D721Med (cell line): Measurements from ENCODE around the gene MICAL2.
A peak's percentile ranks its signal among the peaks of the same experiment; 100 is the strongest.

ENCODE experiments used
- DNase-seq: peaks from one replicate; pipeline ENCODE4 v3.0.0; 2011; ENCODE audit warnings: low spot score; ENCODE audit not compliant: insufficient read length
- FAIRE-seq: peaks from 2 replicates; lab custom pipeline; 2011; peaks lifted over from hg19 to GRCh38; lab: Jason Lieb, UNC
- TF ChIP-seq, protein P1 (sequence below): IDR thresholded peaks from 2 replicates; pipeline ENCODE4 v1.5.1; 2012; ENCODE audit warnings: mild to moderate bottlenecking, control low read depth; ENCODE audit not compliant: insufficient read depth; ENCODE audit errors: missing control alignments

Gene MICAL2

DNA sequence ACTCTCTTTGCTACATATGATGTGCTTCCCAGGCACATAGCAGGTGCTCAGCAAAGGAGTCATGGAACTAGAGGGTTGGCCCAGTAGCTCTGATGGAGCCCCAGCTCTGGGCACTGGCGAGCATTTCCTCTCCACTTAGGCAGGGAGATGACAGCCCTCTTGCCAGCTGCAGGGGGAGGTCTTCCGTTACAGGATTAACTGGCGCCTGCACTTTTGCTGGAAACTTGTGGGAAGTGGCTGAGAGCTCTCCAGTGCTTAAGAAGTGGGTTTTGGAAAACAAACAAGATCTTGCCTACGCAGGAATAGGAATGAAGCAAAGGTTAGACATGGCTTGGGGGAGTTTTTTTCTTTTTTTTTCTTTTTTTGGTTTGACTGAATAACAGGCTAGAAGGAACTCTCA, 75.5 kb downstream of the MICAL2 start:
- TF ChIP-seq, protein P1, sequence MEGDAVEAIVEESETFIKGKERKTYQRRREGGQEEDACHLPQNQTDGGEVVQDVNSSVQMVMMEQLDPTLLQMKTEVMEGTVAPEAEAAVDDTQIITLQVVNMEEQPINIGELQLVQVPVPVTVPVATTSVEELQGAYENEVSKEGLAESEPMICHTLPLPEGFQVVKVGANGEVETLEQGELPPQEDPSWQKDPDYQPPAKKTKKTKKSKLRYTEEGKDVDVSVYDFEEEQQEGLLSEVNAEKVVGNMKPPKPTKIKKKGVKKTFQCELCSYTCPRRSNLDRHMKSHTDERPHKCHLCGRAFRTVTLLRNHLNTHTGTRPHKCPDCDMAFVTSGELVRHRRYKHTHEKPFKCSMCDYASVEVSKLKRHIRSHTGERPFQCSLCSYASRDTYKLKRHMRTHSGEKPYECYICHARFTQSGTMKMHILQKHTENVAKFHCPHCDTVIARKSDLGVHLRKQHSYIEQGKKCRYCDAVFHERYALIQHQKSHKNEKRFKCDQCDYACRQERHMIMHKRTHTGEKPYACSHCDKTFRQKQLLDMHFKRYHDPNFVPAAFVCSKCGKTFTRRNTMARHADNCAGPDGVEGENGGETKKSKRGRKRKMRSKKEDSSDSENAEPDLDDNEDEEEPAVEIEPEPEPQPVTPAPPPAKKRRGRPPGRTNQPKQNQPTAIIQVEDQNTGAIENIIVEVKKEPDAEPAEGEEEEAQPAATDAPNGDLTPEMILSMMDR: peak; percentile 15
- FAIRE-seq: no peak
- DNase-seq: peak; percentile 25

DNA sequence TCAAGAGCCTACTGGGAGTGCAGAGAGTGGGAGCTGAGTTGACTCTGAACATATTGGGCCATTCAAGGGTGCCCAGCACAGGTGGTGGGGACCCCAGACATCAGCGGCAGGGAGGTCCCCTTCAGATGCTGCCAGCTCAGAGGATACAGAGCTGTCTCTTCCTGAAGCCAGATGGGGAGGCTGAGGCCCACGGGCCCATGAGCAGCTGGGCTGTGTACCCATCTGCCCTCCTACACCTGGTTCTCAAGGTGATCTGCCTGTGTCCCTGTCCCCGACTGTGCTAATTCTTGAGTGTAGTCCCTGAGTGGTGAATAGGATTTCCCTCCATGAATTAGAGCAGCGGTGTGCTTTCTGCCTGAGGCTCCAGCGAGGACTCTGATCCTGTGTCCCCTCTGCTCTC, 76.3 kb downstream of the MICAL2 start:
- TF ChIP-seq, protein P1: no peak
- no peak for FAIRE-seq
- DNase-seq: no peak

DNA sequence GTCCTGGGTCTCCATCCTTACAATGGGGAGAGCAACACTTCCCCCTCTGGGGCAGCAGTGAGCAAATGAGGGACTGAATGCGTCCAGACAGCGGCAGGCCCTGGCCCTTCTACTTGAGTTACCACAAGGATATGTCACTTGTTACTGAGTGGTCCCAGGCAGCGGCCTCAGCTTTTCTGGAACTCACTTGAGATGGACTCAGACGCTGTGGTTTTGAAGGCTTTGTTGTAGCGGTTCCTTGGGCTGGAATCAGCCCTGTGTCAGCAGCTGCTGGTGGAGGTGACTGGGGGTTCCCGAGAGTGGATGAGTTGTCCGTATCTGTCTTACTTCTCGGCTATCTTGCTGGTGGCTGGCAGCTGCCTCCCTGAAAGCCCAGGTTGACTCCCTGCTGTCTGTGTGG, 77.0 kb downstream of the MICAL2 start:
- TF ChIP-seq, protein P1: no peak
- no peak for FAIRE-seq
- no peak for DNase-seq

DNA sequence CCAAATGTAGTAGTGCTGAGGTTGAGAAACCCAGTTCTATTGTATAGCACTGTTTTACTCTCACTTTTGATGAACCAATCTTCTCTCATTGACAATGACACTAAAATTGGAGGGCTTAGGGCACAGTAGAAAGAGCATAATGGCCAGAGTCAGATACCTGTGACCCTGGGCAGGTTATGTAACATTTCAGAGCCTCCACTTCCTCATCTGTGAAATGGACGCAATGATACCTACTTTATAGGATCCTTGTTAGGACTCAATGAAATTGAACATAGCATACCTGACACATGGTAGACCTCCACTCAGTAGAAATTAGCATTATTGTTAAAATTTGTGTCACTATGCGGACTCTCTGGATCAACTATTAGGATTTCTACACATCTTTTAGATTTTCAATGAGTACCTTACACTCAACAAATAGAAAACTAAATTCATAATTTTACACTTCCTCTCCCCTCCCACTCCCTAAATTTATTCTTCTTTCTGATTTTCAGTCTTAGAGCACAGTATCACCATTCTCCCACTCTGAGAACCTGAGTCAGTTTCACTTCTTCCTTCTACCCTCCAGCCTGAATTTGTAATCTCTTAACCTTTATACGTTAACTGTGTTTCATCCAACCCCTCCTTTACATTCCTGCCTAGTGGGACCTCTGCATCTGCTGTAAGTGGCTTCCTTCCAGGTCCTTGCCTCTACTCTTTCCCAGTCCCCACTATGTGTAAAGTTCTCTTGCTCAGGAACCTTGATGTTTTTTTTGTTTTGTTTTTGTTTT, 78.3 kb downstream of the MICAL2 start:
- FAIRE-seq (no peak), DNase-seq (no peak)

DNA sequence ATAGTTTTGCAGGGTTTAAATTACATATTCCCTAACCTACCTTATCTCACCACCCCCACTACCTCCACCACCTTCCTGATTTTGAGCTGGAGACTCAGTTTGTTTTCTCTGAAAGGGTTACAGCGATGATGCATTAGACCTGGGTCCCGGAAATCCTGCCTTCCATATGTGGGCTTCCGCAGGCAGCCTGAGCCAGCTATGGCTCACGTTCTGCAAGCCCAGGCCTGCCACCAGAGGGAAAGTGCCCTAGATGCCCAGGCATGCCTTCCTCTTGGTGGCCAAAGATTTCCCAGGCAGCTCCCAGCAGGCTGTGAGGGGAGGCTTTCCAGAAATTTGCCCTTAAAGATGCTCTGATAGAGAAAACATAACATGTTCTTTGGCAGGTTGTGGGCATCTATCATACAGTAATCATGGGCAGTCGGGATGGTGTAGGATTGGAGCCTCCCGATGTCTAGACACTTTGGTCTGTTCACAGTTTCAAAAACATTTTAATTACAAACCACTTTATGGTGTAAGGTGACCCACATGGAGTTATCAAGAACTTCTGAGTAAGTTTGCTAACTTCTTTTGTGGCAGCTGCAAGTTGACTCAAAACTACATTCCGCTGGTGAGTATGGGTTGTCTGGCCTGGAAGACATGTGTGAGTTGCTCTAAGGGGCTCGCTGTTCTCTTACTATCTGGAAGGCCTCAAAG, 79.3 kb downstream of the MICAL2 start:
- FAIRE-seq (no peak), DNase-seq (no peak)
- TF ChIP-seq, protein P1: no peak

More for the DNA sequence above, 78.3 kb downstream of the MICAL2 start:
- TF ChIP-seq, protein P1: no peak

DNA sequence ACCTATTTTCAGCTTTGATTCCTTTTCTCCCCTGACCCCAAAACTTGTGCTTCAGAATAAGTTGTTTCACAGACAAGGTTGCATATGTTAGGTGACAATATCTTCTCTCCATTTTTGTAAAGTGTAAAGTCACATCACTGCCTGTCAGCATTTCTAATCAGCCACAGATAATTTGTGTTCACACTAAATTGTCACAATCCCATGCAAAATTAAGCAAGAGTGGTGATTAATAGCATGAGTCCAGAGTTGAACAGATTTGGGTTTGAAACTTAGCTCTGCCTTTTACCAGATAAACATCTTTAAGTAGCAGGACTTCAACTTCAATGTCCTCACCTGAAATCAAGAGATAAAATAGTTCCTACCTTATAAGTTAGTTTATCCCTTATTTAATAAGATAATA, 80.1 kb downstream of the MICAL2 start:
- no peak for FAIRE-seq
- TF ChIP-seq, protein P1: no peak

More for the DNA sequence above, 80.1 kb downstream of the MICAL2 start:
- no peak for DNase-seq
